ENCODE results near the gene TAOK1. TPM values are rescaled to one million over a fixed set of nuclear protein-coding genes. Genes with fewer than 3 reads are reported as not detected.
A peak's percentile ranks its signal among the peaks of the same experiment; 100 is the strongest.

The TAOK1 gene
- total RNA-seq, 1 donor, result 23.4 TPM

DNA sequence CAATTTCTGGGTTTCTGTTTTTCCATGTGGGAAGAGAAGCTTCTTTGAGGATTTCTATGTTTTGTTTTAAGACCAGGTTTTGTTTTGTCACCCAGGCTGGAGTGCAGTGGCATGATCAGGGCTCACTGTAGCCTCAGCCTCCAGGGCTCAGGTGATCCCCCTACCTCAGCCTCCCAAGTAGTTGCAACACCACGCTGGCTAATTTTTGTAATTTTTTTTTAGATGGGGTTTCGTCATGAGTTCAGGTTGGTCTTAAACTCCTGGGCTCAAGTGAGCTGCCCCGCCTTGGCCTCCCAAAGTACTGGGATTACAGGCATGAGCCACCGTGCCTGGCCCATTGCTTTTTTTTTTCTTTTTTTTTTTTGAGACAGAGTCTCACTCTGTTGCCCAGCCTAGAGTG, 25.5 kb upstream of the TAOK1 start:
- H3K4me1 ChIP-seq (ENCODE audit: insufficient read depth, low read length), result peaks cover under 1% of the 10 kb centered on the region
- no peaks in the 10 kb centered on the region for H3K9me3 ChIP-seq (ENCODE audit: low read depth, low read length)
- H3K27me3 ChIP-seq (ENCODE audit: insufficient read depth, low read length), result no peaks in the 10 kb centered on the region
- H3K4me3 ChIP-seq (ENCODE audit: low read length), result no peak overlapping the region

GRCh38 chr17:29368161-29368560, 22.0 kb upstream of the TAOK1 start:
- Histone ChIP-seq H3K4me1 (ENCODE audit: insufficient read depth, low read length) (peaks cover 5% of the 10 kb centered on the region), H3K27me3 (ENCODE audit: insufficient read depth, low read length) (no peaks in the 10 kb centered on the region), H3K4me3 (ENCODE audit: low read length) (no peak overlapping the region), H3K9me3 (ENCODE audit: low read depth, low read length) (no peaks in the 10 kb centered on the region)

DNA sequence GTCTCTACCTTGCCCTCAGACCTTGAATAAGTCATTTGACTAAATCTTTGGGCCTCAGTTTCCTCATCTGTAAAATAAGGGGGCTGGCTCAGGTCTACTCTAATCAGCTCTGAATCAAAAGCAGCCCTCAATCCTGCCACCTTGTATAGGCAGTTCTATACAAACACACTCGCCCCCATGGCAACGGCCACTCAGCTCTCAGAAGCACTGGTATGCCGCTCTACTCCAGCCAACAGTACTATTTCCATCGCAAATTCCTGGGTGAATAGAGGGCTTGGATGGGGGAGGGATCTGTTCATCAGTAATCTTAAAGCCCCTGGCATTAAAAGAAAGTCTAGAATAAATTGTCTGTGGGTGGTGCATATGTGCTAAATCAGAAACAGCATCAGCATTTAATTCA, 21.2 kb upstream of the TAOK1 start:
- Histone ChIP-seq H3K4me3 (ENCODE audit: low read length) (no peak overlapping the region), H3K27me3 (ENCODE audit: insufficient read depth, low read length) (no peaks in the 10 kb centered on the region)

DNA sequence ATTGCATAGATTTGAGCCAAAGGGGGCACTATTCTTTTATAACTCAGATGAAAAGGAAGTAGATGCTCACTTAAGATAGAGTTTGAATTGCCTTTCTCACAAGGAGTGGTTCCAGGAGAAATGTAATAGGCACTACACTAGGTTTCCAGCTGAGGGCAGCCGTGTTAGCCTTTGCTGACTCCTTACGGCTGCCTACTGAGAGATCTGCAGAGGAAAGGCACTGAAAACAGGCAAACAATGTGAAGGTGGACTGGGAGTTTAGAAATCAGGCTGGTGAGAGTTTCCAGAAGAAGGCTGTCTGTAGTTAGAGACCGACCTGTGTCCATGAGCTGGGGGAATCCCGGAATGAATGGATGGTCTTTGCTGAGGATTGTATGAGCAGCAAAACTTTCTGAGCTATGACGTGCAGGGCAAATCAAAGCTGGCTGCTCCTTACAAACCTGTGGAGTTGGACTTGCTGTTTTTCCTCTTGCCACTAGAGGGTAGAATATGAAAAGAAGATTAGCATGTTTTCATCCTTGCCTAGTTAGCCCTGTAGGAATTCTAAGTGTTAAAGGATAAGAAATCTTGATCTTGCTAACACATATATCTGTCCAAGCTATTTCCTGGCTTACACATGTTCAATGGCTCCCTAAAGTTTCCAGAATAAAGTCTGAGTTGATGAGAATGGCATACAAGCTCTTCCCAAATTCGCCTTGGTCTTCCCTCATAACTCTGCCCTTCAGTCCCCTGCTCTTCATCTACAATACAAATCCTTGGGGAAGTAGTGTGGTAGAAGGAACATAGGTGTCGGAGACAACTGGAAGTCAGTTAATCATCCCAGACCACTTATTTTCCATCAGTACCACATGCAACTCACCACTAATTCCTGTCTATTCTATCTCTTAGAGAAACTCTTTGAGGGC, 20.1 kb upstream of the TAOK1 start:
- H3K27me3 ChIP-seq (ENCODE audit: insufficient read depth, low read length), result no peaks in the 10 kb centered on the region
- H3K9me3 ChIP-seq (ENCODE audit: low read depth, low read length), result no peaks in the 10 kb centered on the region
- peaks cover 5% of the 10 kb centered on the region for H3K4me1 ChIP-seq (ENCODE audit: insufficient read depth, low read length)
- H3K4me3 ChIP-seq (ENCODE audit: low read length), result no peak overlapping the region

More for the DNA sequence above, 21.2 kb upstream of the TAOK1 start:
- Histone ChIP-seq H3K9me3 (ENCODE audit: low read depth, low read length) (no peaks in the 10 kb centered on the region), H3K4me1 (ENCODE audit: insufficient read depth, low read length) (peaks cover 5% of the 10 kb centered on the region)

DNA sequence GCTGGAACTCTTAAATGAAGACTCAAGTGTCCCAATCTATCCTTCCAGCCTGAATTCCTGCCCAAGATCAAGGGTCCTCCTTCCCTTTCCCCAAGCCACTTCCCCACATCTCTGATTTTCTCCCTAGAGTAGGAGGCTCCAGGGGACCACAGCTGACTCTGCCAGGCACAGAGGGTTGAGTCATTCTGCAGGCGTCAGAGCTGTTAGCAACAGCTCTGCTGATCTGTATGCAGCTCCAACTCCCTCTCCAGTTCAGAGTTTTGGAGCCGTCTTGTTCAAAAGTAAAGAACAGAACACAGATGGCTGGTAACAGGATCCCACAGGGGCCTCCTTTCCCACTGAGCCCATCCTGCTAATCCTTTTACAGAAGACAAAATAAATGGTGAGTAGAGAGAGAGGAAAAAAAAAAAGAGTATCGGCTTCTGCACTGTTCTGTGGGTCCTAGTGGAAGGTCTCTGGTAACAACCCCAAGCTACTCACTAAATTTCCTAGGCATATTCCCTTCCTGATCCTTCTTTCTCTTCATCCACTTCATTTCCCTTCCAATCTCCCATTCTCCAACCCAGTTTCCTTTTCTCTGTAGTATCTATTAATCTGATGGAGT, 13.4 kb upstream of the TAOK1 start:
- no peaks in the 10 kb centered on the region for H3K27me3 ChIP-seq (ENCODE audit: insufficient read depth, low read length)
- no peaks in the 10 kb centered on the region for H3K4me1 ChIP-seq (ENCODE audit: insufficient read depth, low read length)
- no peak overlapping the region for H3K4me3 ChIP-seq (ENCODE audit: low read length)
- H3K9me3 ChIP-seq (ENCODE audit: low read depth, low read length), result no peaks in the 10 kb centered on the region

DNA sequence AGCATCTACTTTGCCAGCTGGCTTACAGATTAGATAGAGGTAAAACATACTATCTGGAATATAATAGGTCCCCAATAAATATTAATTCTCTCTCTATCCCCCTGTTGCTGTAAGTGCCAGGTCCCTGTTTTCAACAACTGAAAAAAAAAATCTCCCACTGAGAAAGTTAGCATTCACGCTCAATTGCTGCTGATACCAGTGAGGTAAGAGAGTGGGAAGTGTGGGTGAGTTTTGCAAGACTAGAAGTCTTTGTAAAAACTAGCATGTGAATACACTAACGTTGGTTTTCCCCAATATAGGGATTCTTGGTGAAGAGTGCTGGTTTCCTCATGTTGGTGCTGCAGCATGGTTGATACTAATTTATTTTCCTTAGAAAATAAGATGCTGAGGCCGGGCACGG, 11.7 kb upstream of the TAOK1 start:
- Histone ChIP-seq H3K4me1 (ENCODE audit: insufficient read depth, low read length) (no peaks in the 10 kb centered on the region), H3K4me3 (ENCODE audit: low read length) (no peak overlapping the region), H3K9me3 (ENCODE audit: low read depth, low read length) (no peaks in the 10 kb centered on the region), H3K27me3 (ENCODE audit: insufficient read depth, low read length) (no peaks in the 10 kb centered on the region)

DNA sequence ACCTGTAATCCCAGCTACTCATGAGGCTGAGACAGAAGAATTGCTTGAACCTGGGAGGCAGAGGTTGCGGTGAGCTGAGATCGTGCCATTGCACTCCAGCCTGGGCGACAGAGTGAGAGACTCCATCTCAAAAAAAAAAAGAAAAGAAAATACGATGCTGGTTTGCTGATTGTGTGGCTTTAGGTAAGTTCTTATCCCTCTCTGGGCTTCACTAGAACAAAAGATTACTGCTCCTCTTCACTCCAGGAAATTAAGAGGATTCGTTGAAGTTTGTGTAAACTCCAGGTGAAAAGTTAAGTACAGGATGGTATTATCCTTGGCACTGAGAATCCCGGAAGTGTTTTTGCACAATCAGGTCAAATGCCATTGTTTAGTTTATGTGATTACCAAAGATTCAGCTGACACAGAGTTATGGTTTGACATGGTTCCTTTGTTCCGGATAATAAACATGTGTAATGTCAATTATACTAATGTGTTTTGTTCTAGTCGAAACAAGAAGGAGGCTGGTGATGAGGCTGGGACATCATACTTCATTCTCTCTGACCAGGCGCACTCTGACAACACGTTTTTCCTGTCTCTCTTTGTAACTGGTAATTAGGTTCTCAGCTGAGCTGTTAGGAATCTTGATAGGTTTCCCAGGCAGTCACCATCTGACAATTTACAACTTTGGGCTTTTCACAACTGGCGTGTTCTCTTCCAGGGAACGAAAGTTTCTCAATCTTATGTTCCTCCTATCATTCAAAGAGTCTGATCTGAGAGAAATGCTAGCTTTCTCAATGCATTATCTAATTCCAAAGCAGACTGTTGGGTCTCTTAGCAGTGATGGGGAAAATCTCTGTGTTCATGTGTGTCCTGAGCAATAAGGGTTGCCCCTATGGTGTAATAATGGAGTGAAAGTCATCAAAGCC, 10.8 kb upstream of the TAOK1 start:
- H3K9me3 ChIP-seq (ENCODE audit: low read depth, low read length), result no peaks in the 10 kb centered on the region
- no peak overlapping the region for H3K4me3 ChIP-seq (ENCODE audit: low read length)
- no peaks in the 10 kb centered on the region for H3K4me1 ChIP-seq (ENCODE audit: insufficient read depth, low read length)
- no peaks in the 10 kb centered on the region for H3K27me3 ChIP-seq (ENCODE audit: insufficient read depth, low read length)

GRCh38 chr17:29383686-29384085, 6.5 kb upstream of the TAOK1 start:
- Histone ChIP-seq H3K4me1 (ENCODE audit: insufficient read depth, low read length) (no peaks in the 10 kb centered on the region), H3K27me3 (ENCODE audit: insufficient read depth, low read length) (no peaks in the 10 kb centered on the region), H3K9me3 (ENCODE audit: low read depth, low read length) (no peaks in the 10 kb centered on the region), H3K4me3 (ENCODE audit: low read length) (no peak overlapping the region)

- no peaks in the 10 kb centered on the region for H3K4me1 ChIP-seq (ENCODE audit: insufficient read depth, low read length)
- no peak overlapping the region for H3K4me3 ChIP-seq (ENCODE audit: low read length)
- H3K9me3 ChIP-seq (ENCODE audit: low read depth, low read length), result no peaks in the 10 kb centered on the region
- H3K27me3 ChIP-seq (ENCODE audit: insufficient read depth, low read length), result no peaks in the 10 kb centered on the region
Measured at GRCh38 chr17:29384901-29385300, 5.3 kb upstream of the TAOK1 start.

GRCh38 chr17:29386760-29387159, 3.4 kb upstream of the TAOK1 start:
- peaks cover 8% of the 10 kb centered on the region for H3K4me1 ChIP-seq (ENCODE audit: insufficient read depth, low read length)

GRCh38 chr17:29388937-29389336, 1.2 kb upstream of the TAOK1 start:
- Histone ChIP-seq H3K27me3 (ENCODE audit: insufficient read depth, low read length) (no peaks in the 10 kb centered on the region), H3K9me3 (ENCODE audit: low read depth, low read length) (no peaks in the 10 kb centered on the region), H3K4me1 (ENCODE audit: insufficient read depth, low read length) (peaks cover 19% of the 10 kb centered on the region), H3K4me3 (ENCODE audit: low read length) (no peak overlapping the region)

More at GRCh38 chr17:29386760-29387159, 3.4 kb upstream of the TAOK1 start:
- Histone ChIP-seq H3K27me3 (ENCODE audit: insufficient read depth, low read length) (no peaks in the 10 kb centered on the region), H3K9me3 (ENCODE audit: low read depth, low read length) (no peaks in the 10 kb centered on the region), H3K4me3 (ENCODE audit: low read length) (no peak overlapping the region)

- H3K4me3 ChIP-seq (ENCODE audit: low read length), result peak overlapping the region; percentile 88
- H3K9me3 ChIP-seq (ENCODE audit: low read depth, low read length), result no peaks in the 10 kb centered on the region
- H3K4me1 ChIP-seq (ENCODE audit: insufficient read depth, low read length), result peaks cover 19% of the 10 kb centered on the region
- no peaks in the 10 kb centered on the region for H3K27me3 ChIP-seq (ENCODE audit: insufficient read depth, low read length)
Measured at GRCh38 chr17:29390851-29391631, 878 bp downstream of the TAOK1 start.

DNA sequence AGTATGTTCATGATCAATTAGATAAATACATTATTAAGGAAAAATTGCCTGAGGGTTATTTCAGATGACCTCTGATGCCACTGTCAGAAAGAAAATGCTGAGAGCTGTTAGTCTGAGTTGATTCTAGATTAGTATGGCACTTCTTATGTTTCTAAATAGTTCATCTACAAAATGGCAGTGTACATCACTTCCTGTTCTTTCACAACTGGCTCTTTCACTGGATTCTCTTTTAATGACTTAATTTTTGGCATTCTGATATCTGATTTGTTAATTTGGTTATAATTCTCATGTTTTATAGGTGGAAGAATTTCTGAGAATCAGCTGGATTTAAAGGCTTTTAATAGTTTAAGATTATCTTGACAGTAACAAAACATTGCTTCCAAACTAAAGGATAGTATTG, 3.3 kb downstream of the TAOK1 start:
- Histone ChIP-seq H3K27me3 (ENCODE audit: insufficient read depth, low read length) (no peaks in the 10 kb centered on the region), H3K9me3 (ENCODE audit: low read depth, low read length) (no peaks in the 10 kb centered on the region), H3K4me1 (ENCODE audit: insufficient read depth, low read length) (peaks cover 23% of the 10 kb centered on the region), H3K4me3 (ENCODE audit: low read length) (no peak overlapping the region)

- Histone ChIP-seq H3K4me1 (ENCODE audit: insufficient read depth, low read length) (peaks cover 23% of the 10 kb centered on the region), H3K4me3 (ENCODE audit: low read length) (no peak overlapping the region), H3K27me3 (ENCODE audit: insufficient read depth, low read length) (no peaks in the 10 kb centered on the region), H3K9me3 (ENCODE audit: low read depth, low read length) (no peaks in the 10 kb centered on the region)
Measured at GRCh38 chr17:29394761-29395160, 4.6 kb downstream of the TAOK1 start.

Measured in mononuclear cell (primary cell).